Aortic smooth muscle cell (primary cell): ENCODE measurements around the gene TRMT2A. TPM values are rescaled to one million over a fixed set of nuclear protein-coding genes. Genes with fewer than 3 reads are reported as not detected.

ENCODE experiments used
- total RNA-seq: library from RNA; depleted of rRNA; stranded (reverse); fragments of >200 nt; gene quantifications from 2 replicates; pipeline ENCODE4 v1.2.3, GENCODE V29; 2014

The TRMT2A gene
- 45.0 and 54.4 TPM in 2 replicates for total RNA-seq

DNA sequence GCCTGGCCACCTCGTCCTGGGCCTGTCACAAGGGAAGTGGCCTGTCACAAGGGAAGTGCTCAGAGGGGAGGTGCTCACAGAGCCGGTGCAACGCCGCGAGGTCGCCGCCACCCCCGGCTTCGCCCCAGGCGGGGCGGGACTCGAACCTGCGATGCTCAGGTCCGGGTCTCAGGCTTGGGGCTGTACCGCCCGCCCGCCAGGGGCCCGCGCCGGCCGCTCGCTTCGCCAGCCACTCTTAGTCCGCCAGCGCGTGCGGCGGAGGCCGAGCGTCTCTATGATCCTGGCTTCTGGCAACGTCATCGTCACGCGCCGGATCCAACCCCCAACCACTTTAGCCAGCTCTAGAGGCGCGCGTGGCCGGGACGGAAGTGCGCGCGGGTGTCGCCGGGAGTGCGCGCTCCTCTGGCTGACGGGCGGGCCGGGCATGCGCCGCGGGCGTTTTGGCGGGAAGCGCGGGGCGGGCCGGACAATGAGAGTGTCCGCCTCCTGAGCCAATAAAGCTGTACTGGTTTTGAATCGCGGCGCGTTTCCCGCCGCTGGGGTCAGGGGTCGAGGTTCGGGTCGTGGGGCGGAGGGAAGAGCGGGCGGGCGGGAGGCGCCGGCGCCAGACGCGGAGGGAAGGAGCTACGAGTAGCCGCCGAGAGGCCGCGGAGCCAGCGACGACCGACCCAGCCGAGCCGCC, at the start of gene TRMT2A:
TSS of gene TRMT2A (minus strand) at position 276 of the 682 bp plus-strand sequence. CDS start 320 bp downstream, outside the sequence.

DNA sequence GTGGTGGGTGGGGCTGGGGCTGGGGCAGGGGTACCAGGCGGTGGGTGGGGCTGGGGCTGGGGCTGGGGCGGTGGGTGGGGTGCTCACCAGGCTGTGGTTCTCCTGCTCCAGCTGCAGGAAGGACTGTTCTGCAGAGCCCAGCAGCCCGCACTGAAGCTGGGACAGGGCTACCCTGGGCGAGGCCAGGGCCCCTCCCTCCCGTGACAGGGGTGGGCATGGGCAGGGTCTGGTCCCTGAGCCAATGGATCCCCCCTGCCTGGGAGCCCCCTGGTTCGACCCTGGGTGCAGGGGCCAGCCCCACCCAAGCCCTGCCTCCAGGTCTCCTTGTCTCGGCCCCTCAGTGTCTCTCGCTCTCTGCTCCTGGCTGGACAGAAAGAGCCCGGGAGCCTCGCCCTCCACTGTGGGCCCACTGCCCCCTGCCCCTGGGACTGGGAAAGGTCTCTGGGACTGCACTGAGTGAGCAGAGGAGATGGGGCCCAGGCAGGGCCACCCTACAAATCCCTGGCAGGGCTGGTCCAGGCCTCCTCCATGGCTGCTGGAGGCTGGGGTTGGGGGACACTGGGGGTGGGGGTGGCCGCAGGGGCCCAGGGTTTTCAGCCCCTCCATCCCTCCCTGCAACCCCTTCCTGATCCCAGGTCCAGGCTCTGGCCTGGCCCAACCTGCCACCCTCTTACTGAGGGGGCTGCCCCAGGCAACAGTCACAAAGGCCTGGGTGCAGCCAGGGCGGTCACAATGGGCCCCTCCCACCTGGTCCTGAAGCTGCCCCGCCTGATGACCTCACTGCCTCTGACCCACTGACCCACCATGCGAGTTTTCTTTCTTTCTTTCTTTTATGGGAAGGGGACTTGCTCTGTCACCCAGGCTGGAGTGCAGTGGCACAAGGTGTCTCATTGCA, 33.6 kb upstream of the TRMT2A start, which contains the start of gene CCDC188:
TSS of gene CCDC188 (minus strand) at position 675 of the 895 bp plus-strand sequence. CDS start at position 606, 69 bp downstream.

GRCh38 chr22:20131597-20131858, 14.5 kb upstream of the TRMT2A start, which contains the start of gene ZDHHC8:
Gene ZDHHC8 (plus strand): TSS chr22:20131804. CDS start chr22:20131948, 144 bp downstream.

DNA sequence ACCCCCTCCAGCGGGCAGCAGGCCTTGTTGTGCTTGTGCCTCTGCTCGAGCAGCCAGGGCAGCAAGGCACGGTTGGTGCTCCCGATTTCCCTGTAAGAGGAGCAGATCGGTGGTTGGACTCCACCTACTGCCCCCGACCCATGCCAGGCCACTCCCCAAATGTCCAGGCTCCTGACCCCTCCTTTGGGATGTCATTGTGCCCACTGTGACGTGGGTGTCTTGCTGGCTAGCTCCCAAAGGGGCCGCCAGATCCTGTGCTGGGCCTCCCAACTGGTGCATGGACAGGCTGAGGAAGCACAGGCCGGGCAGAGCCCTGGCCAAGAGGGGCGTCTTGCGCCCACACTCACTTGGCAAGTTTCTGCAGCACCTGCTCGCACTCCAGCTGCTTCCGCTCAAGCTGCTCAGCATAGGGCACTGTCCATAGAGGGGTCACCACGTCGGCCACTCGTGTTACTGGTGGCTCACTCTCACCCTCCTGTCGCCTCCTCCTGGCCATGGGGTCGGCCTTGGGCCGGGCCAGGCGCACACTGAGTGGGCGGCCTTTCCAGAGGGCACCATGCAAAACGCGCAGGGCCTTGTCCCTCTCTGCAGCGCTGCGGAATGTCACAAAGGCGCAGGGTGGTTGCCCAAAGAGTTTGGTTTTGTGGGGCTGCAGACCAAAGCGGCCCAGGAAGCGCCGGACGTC, 1.2 kb downstream of the TRMT2A start, which contains the start of gene RANBP1:
TSS of gene RANBP1 (plus strand) at position 414 of the 685 bp plus-strand sequence. CDS start at position 495, 81 bp downstream.

GRCh38 chr22:20079745-20080444, 37.1 kb downstream of the TRMT2A start, which contains the start of gene DGCR8:
Gene DGCR8 (plus strand): TSS chr22:20080241. CDS start chr22:20085964, 5,723 bp downstream.

Other genes starting within 250 kb of the TRMT2A start
- 184 and 209 TPM in 2 replicates for gene COMT, start 175.5 kb downstream of the TRMT2A start, total RNA-seq
- gene TXNRD2, start 175.4 kb downstream of the TRMT2A start, total RNA-seq = 26.7 and 29.3 TPM in 2 replicates
- 26.8 and 39.7 TPM in 2 replicates for gene ARVCF, start 100.4 kb downstream of the TRMT2A start, total RNA-seq
- gene TANGO2, start 96.1 kb downstream of the TRMT2A start, total RNA-seq = 73.6 and 78.0 TPM in 2 replicates
- 33.2 and 42.9 TPM in 2 replicates for gene DGCR8, start 37.0 kb downstream of the TRMT2A start, total RNA-seq
- gene RANBP1, start 1.1 kb downstream of the TRMT2A start, total RNA-seq = 139 and 177 TPM in 2 replicates
- gene ZDHHC8, start 14.6 kb upstream of the TRMT2A start, total RNA-seq = 6.6 and 10.9 TPM in 2 replicates
- gene CCDC188, start 33.8 kb upstream of the TRMT2A start, total RNA-seq = 1.7 and 3.5 TPM in 2 replicates
- 0.12 and 0.13 TPM in 2 replicates for gene RTN4R, start 151.1 kb upstream of the TRMT2A start, total RNA-seq
- 63.2 and 65.3 TPM in 2 replicates for gene DGCR6L, start 202.8 kb upstream of the TRMT2A start, total RNA-seq